Caco-2 (cell line): Measurements from ENCODE around the gene SLC24A4. TPM values are rescaled to one million over a fixed set of nuclear protein-coding genes. Genes with fewer than 3 reads are reported as not detected.
"Not testable (repeated sequence)": the region's sequence is repeated elsewhere in the genome, so short reads cannot be mapped to it uniquely, and the experiment has no call there.

Experiments used
- BruUV-seq: library from RNA; stranded (reverse); fragments of 400-500 nt; replicated peaks from 2 replicates; lab custom pipeline; 2021; lab: Mats Ljungman, UMichigan
- CTCF ChIA-PET: fragments of 300-600 bp; sonication (Branson Sonifier 250); formaldehyde crosslinking; loops from one replicate; lab custom pipeline; 2022; ENCODE audit warnings: antibody characterized with exemption; lab: Charles Lee
- POLR2A ChIA-PET: fragments of 300-600 bp; sonication (Branson Sonifier 250); formaldehyde crosslinking; loops from one replicate; lab custom pipeline; 2022; ENCODE audit warnings: antibody characterized with exemption; lab: Charles Lee
- DNase-seq, 2 experiments: peaks; one replicate each; pipeline versions ENCODE4 v3.0.0 to v3.0.0-alpha.2; 2020 to 2022
- H3K27me3 ChIP-seq: replicated peaks from 2 replicates; pipeline ENCODE4 v1.6.0; 2011; ENCODE audit warnings: low read length; ENCODE audit not compliant: control insufficient read depth, insufficient read depth
- H3K36me3 ChIP-seq: 2 replicates; pipeline ENCODE4 v1.5.1; 2011; ENCODE audit warnings: low read length; ENCODE audit not compliant: control insufficient read depth, insufficient read depth
- H3K4me1 ChIP-seq: fragments of 250-450 bp; sonication (Bioruptor Pico); 2 replicates; pipeline ENCODE4 v1.5.1; 2020; ENCODE audit warnings: mild to moderate bottlenecking
- H3K4me3 ChIP-seq: 2 replicates; pipeline ENCODE4 v1.5.1; 2011; ENCODE audit warnings: low read depth, mild to moderate bottlenecking, control low read depth, low read length
- H3K9me3 ChIP-seq: fragments of 250-450 bp; sonication (Bioruptor Pico); 2 replicates; pipeline ENCODE4 v1.5.1; 2020; ENCODE audit warnings: mild to moderate bottlenecking, moderate library complexity
- H3K27ac Mint-ChIP-seq: one replicate; pipeline ENCODE4 v1.8.0; 2022; ENCODE audit warnings: mixed read lengths; ENCODE audit not compliant: unreplicated experiment
- H3K27me3 Mint-ChIP-seq: one replicate; pipeline ENCODE4 v1.8.0; 2022; ENCODE audit warnings: mixed read lengths; ENCODE audit not compliant: insufficient read depth, unreplicated experiment
- H3K36me3 Mint-ChIP-seq: one replicate; pipeline ENCODE4 v1.8.0; 2022; ENCODE audit warnings: mild to moderate bottlenecking, mixed read lengths; ENCODE audit not compliant: insufficient read depth, unreplicated experiment
- H3K4me1 Mint-ChIP-seq: one replicate; pipeline ENCODE4 v1.8.0; 2022; ENCODE audit warnings: low read depth, mixed read lengths; ENCODE audit not compliant: unreplicated experiment
- H3K4me3 Mint-ChIP-seq: one replicate; pipeline ENCODE4 v1.8.0; 2022; ENCODE audit warnings: mild to moderate bottlenecking, moderate library complexity, mixed read lengths; ENCODE audit not compliant: unreplicated experiment
- H3K9me3 Mint-ChIP-seq: one replicate; pipeline ENCODE4 v1.8.0; 2022; ENCODE audit warnings: mixed read lengths; ENCODE audit not compliant: unreplicated experiment
- intact Hi-C: fragments of 100-400 bp; cut with micrococcal nuclease; formaldehyde crosslinking; loops from one replicate; pipeline ENCODE4 v1.10.0; 2022; ENCODE audit not compliant: unreplicated experiment
- total RNA-seq: library from RNA; stranded (reverse); gene quantifications from 2 replicates; pipeline ENCODE4 v1.2.3, GENCODE V29; 2022
- TF ChIP-seq, protein P1 (sequence below), 2 experiments: fragments of 200-600 bp in 1 of 2; IDR thresholded peaks; 1 replicate in 1 of 2; 2 replicates in 1 of 2; pipeline versions ENCODE4 v1.5.1 to v1.8.0; 2011 to 2022; ENCODE audit warnings: antibody characterized with exemption in 1 of 2, control low read depth in 1 of 2, inconsistent platforms in 1 of 2, low read depth in 1 of 2, low read length in 1 of 2, mild to moderate bottlenecking in 1 of 2, moderate library complexity in 1 of 2; ENCODE audit not compliant: insufficient read depth in 1 of 2, severe bottlenecking in 1 of 2, unreplicated experiment in 1 of 2

SLC24A4 gene
- total RNA-seq, 1 experiment from 2014 or later: not detected

- Histone ChIP-seq H3K4me3 (no peak overlapping the region), H3K4me1 (peaks cover 17% of the 10 kb centered on the region), H3K36me3 (no peaks in the 10 kb centered on the region), H3K9me3 (no peaks in the 10 kb centered on the region), H3K27me3 (no peaks in the 10 kb centered on the region)
- H3K27ac Mint-ChIP-seq: peak overlapping the region; percentile 77
- BruUV-seq: no TSS peak
- H3K9me3 Mint-ChIP-seq: no peaks in the 10 kb centered on the region
- peak overlapping the region; percentile 69 for H3K4me3 Mint-ChIP-seq
- no peak for DNase-seq
- H3K4me1 Mint-ChIP-seq: peaks cover 9% of the 10 kb centered on the region
- no peaks in the 10 kb centered on the region for H3K27me3 Mint-ChIP-seq
- POLR2A ChIA-PET: interaction anchor here (0.8 kb wide), 1 partner anchor 216 kb away, joined by 9 read pairs; no protein-coding TSS in a partner anchor
- peaks cover 2% of the 10 kb centered on the region for H3K36me3 Mint-ChIP-seq
- intact Hi-C loops: no loop called here
- TF ChIP-seq, protein P1, sequence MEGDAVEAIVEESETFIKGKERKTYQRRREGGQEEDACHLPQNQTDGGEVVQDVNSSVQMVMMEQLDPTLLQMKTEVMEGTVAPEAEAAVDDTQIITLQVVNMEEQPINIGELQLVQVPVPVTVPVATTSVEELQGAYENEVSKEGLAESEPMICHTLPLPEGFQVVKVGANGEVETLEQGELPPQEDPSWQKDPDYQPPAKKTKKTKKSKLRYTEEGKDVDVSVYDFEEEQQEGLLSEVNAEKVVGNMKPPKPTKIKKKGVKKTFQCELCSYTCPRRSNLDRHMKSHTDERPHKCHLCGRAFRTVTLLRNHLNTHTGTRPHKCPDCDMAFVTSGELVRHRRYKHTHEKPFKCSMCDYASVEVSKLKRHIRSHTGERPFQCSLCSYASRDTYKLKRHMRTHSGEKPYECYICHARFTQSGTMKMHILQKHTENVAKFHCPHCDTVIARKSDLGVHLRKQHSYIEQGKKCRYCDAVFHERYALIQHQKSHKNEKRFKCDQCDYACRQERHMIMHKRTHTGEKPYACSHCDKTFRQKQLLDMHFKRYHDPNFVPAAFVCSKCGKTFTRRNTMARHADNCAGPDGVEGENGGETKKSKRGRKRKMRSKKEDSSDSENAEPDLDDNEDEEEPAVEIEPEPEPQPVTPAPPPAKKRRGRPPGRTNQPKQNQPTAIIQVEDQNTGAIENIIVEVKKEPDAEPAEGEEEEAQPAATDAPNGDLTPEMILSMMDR (IDR thresholded peaks at IDR 0.05; ENCODE audit: insufficient read depth in 1 of 2, low read depth in 1 of 2, low read length in 1 of 2, severe bottlenecking in 1 of 2, unreplicated experiment in 1 of 2): no peak
- CTCF ChIA-PET: no interaction called here
Observed at GRCh38 chr14:92534932-92535643, 212.1 kb downstream of the SLC24A4 start.

DNA sequence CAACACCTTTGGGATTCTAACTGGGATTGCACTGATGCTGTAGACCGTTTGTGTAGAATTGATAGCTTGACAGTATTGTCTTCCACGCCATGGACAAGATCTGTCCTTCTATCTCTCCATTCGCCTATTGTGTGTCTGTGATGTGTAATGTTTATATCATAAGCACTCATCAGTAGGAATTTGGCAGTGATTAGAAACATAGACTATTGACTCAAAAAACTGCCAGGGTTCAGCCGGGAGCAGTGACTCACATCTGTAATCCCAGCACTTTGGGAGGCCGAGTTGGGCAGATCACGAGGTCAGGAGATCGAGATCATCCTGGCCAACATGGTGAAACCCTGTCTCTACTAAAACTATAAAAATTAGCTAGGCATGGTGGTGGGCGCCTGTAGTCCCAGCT lies 213.3 kb downstream of the SLC24A4 start:
- DNase-seq, intact Hi-C loops, H3K27me3 Mint-ChIP-seq, H3K4me1 Mint-ChIP-seq, H3K36me3 Mint-ChIP-seq, POLR2A ChIA-PET, H3K4me3 ChIP-seq, H3K9me3 ChIP-seq, H3K27me3 ChIP-seq, CTCF ChIA-PET, H3K9me3 Mint-ChIP-seq, BruUV-seq, H3K36me3 ChIP-seq: not testable (repeated sequence)
- peak overlapping the region; percentile 48 for H3K4me3 Mint-ChIP-seq
- H3K27ac Mint-ChIP-seq: peak overlapping the region; percentile 75
- H3K4me1 ChIP-seq: peaks cover 24% of the 10 kb centered on the region

DNA sequence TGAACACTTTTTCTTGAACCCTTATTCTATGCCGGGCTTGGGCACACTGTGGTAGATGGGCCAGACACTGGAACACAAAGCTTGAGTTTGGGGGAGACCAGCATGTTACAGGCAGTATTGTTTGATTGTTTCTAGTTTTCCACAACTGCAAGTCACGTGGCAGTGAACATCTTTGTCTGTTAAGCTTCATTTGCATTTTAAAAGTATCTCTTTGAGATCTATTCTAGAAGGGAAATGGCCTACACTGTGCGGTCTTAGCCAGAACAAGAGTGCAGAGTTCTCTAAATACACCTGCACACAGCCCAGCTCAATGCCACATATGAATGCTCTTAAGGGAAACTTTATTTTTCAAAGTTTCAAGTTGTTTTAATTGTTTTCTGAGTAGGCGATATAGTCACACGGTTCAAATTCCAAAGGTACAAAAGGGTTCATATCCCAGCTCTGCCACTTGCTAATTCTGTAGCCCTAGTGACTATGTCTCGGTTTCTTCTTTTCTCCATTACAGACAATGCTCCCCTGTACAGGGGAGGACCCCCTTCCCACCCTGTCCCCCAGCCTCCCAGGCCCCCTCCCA lies 215.5 kb downstream of the SLC24A4 start:
- Histone ChIP-seq H3K36me3 (no peaks in the 10 kb centered on the region), H3K27me3 (no peaks in the 10 kb centered on the region), H3K9me3 (no peaks in the 10 kb centered on the region), H3K4me1 (peaks cover 27% of the 10 kb centered on the region), H3K4me3 (no peak overlapping the region)
- H3K36me3 Mint-ChIP-seq: no peaks in the 10 kb centered on the region
- BruUV-seq: no TSS peak
- H3K4me1 Mint-ChIP-seq: peaks cover 11% of the 10 kb centered on the region
- intact Hi-C loops: no loop called here
- TF ChIP-seq, protein P1 (IDR thresholded peaks at IDR 0.05; ENCODE audit: insufficient read depth in 1 of 2, low read depth in 1 of 2, low read length in 1 of 2, severe bottlenecking in 1 of 2, unreplicated experiment in 1 of 2): no peak
- POLR2A ChIA-PET: interaction anchor here (0.6 kb wide), 1 partner anchor 185 kb away, joined by 10 read pairs; no protein-coding TSS in a partner anchor
- DNase-seq: no peak
- H3K27ac Mint-ChIP-seq: no peak overlapping the region
- no peaks in the 10 kb centered on the region for H3K27me3 Mint-ChIP-seq
- CTCF ChIA-PET: no interaction called here
- H3K9me3 Mint-ChIP-seq: no peaks in the 10 kb centered on the region
- H3K4me3 Mint-ChIP-seq: no peak overlapping the region
